H1 (cell line): ENCODE results near the gene DYNC2H1. TPM values are rescaled to one million over a fixed set of nuclear protein-coding genes. Genes with fewer than 3 reads are reported as not detected.

Experiments
- CTCF ChIA-PET: fragments of 300-600 bp; sonication (Branson Sonifier 250); formaldehyde crosslinking; loops from one replicate; lab custom pipeline; 2021; ENCODE audit not compliant: partially characterized antibody; lab: Charles Lee
- POLR2A ChIA-PET: fragments of 300-600 bp; sonication (Branson Sonifier 250); formaldehyde crosslinking; loops from one replicate; lab custom pipeline; 2021; ENCODE audit warnings: inconsistent platforms; ENCODE audit not compliant: partially characterized antibody; lab: Charles Lee
- DNase-seq, 2 experiments: peaks; one replicate each; pipeline versions ENCODE4 v3.0.0 to v3.0.0-alpha.2; 2010 to 2022; ENCODE audit warnings: low spot score in 2 of 2, low read depth in 1 of 2, mixed read lengths in 1 of 2
- FAIRE-seq: peaks from 2 replicates; lab custom pipeline; 2011; peaks lifted over from hg19 to GRCh38; lab: Jason Lieb, UNC
- H2AFZ ChIP-seq: 2 replicates; pipeline ENCODE4 v1.8.1; 2012; ENCODE audit warnings: low read length, inconsistent platforms
- H2AK5ac ChIP-seq: 2 replicates; pipeline ENCODE4 v1.6.1; 2013; ENCODE audit warnings: low read depth, low read length
- H2BK120ac ChIP-seq: replicated peaks from 2 replicates; pipeline ENCODE3; 2013; ENCODE audit warnings: low read depth, low read length, inconsistent platforms
- H2BK12ac ChIP-seq: 2 replicates; pipeline ENCODE4 v1.6.1; 2013; ENCODE audit warnings: low read depth, low read length
- H2BK15ac ChIP-seq: 2 replicates; pipeline ENCODE4 v1.6.1; 2013; ENCODE audit warnings: low read length
- H2BK20ac ChIP-seq: 2 replicates; pipeline ENCODE4 v1.6.1; 2013; ENCODE audit warnings: low read length
- H2BK5ac ChIP-seq: 2 replicates; pipeline ENCODE4 v1.6.1; 2013; ENCODE audit warnings: low read depth, low read length
- H3K14ac ChIP-seq: 2 replicates; pipeline ENCODE4 v1.6.1; 2013; ENCODE audit warnings: inconsistent platforms; ENCODE audit not compliant: insufficient read length
- H3K18ac ChIP-seq: 2 replicates; pipeline ENCODE4 v1.6.1; 2013; ENCODE audit warnings: low read length; ENCODE audit errors: extremely low read depth
- H3K23ac ChIP-seq: 2 replicates; pipeline ENCODE4 v1.6.1; 2013; ENCODE audit warnings: inconsistent platforms; ENCODE audit not compliant: insufficient read length
- H3K23me2 ChIP-seq: 2 replicates; pipeline ENCODE4 v1.6.1; 2013; ENCODE audit warnings: low read depth, low read length
- H3K27ac ChIP-seq: 2 replicates; pipeline ENCODE4 v1.6.1; 2011; ENCODE audit warnings: low read depth, low read length, inconsistent platforms
- H3K27me3 ChIP-seq, 4 experiments: replicated peaks in 1 of 4; 1 replicate in 1 of 4; 2 replicates in 3 of 4; pipeline versions ENCODE4 v1.6.1 to v1.8.1; 2011 to 2013; ENCODE audit warnings: low read length in 3 of 4, mild to moderate bottlenecking in 3 of 4, inconsistent platforms in 2 of 4, mixed read lengths in 2 of 4, moderate library complexity in 1 of 4; ENCODE audit not compliant: control insufficient read depth in 3 of 4, insufficient read depth in 3 of 4; ENCODE audit errors: extremely low read depth in 1 of 4
- H3K36me3 ChIP-seq, 4 experiments: 2 replicates each; pipeline versions ENCODE4 v1.6.1 to v1.8.1; 2011 to 2013; ENCODE audit warnings: mild to moderate bottlenecking in 4 of 4, low read length in 3 of 4, moderate library complexity in 2 of 4, control low read depth in 1 of 4, inconsistent platforms in 1 of 4; ENCODE audit not compliant: insufficient read depth in 4 of 4, control insufficient read depth in 2 of 4
- H3K4ac ChIP-seq: replicated peaks from 2 replicates; pipeline ENCODE3; 2013; ENCODE audit warnings: low read length, low read depth, mixed read lengths, inconsistent platforms; ENCODE audit not compliant: insufficient read length
- H3K4me1 ChIP-seq, 4 experiments: replicated peaks in 1 of 4; 1 replicate in 1 of 4; 2 replicates in 3 of 4; pipeline versions ENCODE4 v1.6.1 to v1.8.1; 2011 to 2013; ENCODE audit warnings: low read length in 3 of 4, inconsistent platforms in 2 of 4, mixed read lengths in 1 of 4; ENCODE audit not compliant: insufficient read depth in 4 of 4, control insufficient read depth in 3 of 4
- H3K4me2 ChIP-seq, 2 experiments: 2 replicates each; pipeline versions ENCODE4 v1.6.1 to v1.8.1; 2011 to 2013; ENCODE audit warnings: low read depth in 2 of 2, low read length in 2 of 2, control low read depth in 1 of 2, inconsistent platforms in 1 of 2, mild to moderate bottlenecking in 1 of 2; ENCODE audit not compliant: insufficient read depth in 1 of 2
- H3K4me3 ChIP-seq, 4 experiments: fragments of 200-600, 300-600 bp in 1 of 4; sonication (generic), shearing (Covaris generic), sonication (Bioruptor Twin) in 1 of 4; 2 replicates each; pipeline versions ENCODE4 v1.5.1 to v1.8.1; 2011 to 2016; ENCODE audit warnings: low read length in 4 of 4, low read depth in 3 of 4, control low read depth in 2 of 4, inconsistent platforms in 2 of 4, mild to moderate bottlenecking in 2 of 4, mixed read lengths in 1 of 4, moderate library complexity in 1 of 4; ENCODE audit not compliant: insufficient read depth in 2 of 4; ENCODE audit errors: extremely low read depth in 1 of 4
- H3K56ac ChIP-seq: replicated peaks from 2 replicates; pipeline ENCODE3; 2013; ENCODE audit warnings: low read depth, mild to moderate bottlenecking, mixed read lengths, low read length, inconsistent platforms; ENCODE audit not compliant: insufficient read length
- H3K79me1 ChIP-seq: 2 replicates; pipeline ENCODE4 v1.6.1; 2013; ENCODE audit warnings: low read depth, low read length, control low read depth
- H3K79me2 ChIP-seq, 2 experiments: 2 replicates each; pipeline versions ENCODE4 v1.6.1 to v1.8.1; 2012 to 2013; ENCODE audit warnings: low read length in 2 of 2, mild to moderate bottlenecking in 2 of 2, inconsistent platforms in 1 of 2; ENCODE audit not compliant: insufficient read depth in 2 of 2, control insufficient read depth in 1 of 2
- H3K9ac ChIP-seq, 4 experiments: replicated peaks in 1 of 4; 1 replicate in 1 of 4; 2 replicates in 3 of 4; pipeline versions ENCODE4 v1.6.1 to v1.8.1; 2011 to 2013; ENCODE audit warnings: low read depth in 3 of 4, low read length in 3 of 4, control low read depth in 2 of 4, mild to moderate bottlenecking in 2 of 4, moderate library complexity in 2 of 4, inconsistent platforms in 1 of 4; ENCODE audit errors: extremely low read depth in 1 of 4
- H3K9me3 ChIP-seq, 2 experiments: 2 replicates each; pipeline versions ENCODE4 v1.6.1 to v1.8.1; 2012 to 2013; ENCODE audit warnings: mild to moderate bottlenecking in 2 of 2, moderate library complexity in 2 of 2, control low read depth in 1 of 2, inconsistent platforms in 1 of 2, low read depth in 1 of 2, low read length in 1 of 2, mixed read lengths in 1 of 2; ENCODE audit not compliant: insufficient read depth in 2 of 2
- H4K20me1 ChIP-seq, 2 experiments: replicated peaks in 1 of 2; 2 replicates each; pipeline versions ENCODE3 to v1.8.1; 2011 to 2013; ENCODE audit warnings: inconsistent platforms in 2 of 2, low read length in 2 of 2, mild to moderate bottlenecking in 1 of 2; ENCODE audit not compliant: insufficient read depth in 2 of 2, control insufficient read depth in 1 of 2
- H4K5ac ChIP-seq: 2 replicates; pipeline ENCODE4 v1.6.1; 2013; ENCODE audit warnings: low read length, low read depth, mixed read lengths, inconsistent platforms; ENCODE audit not compliant: insufficient read length
- H4K8ac ChIP-seq: 2 replicates; pipeline ENCODE4 v1.8.0; 2013; ENCODE audit warnings: mild to moderate bottlenecking, moderate library complexity, low read length, inconsistent platforms; ENCODE audit not compliant: insufficient read depth; ENCODE audit errors: extremely low read depth
- H4K91ac ChIP-seq: replicated peaks from 2 replicates; pipeline ENCODE3; 2013; ENCODE audit warnings: low read length, mixed read lengths, inconsistent platforms; ENCODE audit not compliant: insufficient read length
- ASH2L ChIP-seq: fragments of 200-600, 300-600 bp; sonication (generic); IDR thresholded peaks from one replicate; pipeline ENCODE4 v1.7.1; 2017; ENCODE audit warnings: low read length
- BRCA1 ChIP-seq: IDR thresholded peaks from 2 replicates; pipeline ENCODE4 v1.6.1; 2012; ENCODE audit warnings: low read depth, low read length, improper control_type of control experiment
- CHD1 ChIP-seq: IDR thresholded peaks from 2 replicates; pipeline ENCODE4 v1.6.1; 2012; ENCODE audit warnings: low read depth, low read length, improper control_type of control experiment
- EZH2 ChIP-seq: fragments of 200-600 bp; sonication (generic); IDR thresholded peaks from 2 replicates; pipeline ENCODE4 v1.7.1; 2012; ENCODE audit warnings: low read depth, mild to moderate bottlenecking, moderate library complexity, low read length, inconsistent platforms; ENCODE audit not compliant: severe bottlenecking
- RFX5 ChIP-seq: IDR thresholded peaks from 2 replicates; pipeline ENCODE4 v1.6.1; 2011; ENCODE audit warnings: low read depth, low read length, improper control_type of control experiment, borderline replicate concordance
- RXRA ChIP-seq: IDR thresholded peaks from 2 replicates; pipeline ENCODE4 v1.6.1; 2011; ENCODE audit warnings: low read depth, mild to moderate bottlenecking, low read length, moderate library complexity; ENCODE audit not compliant: insufficient read depth
- SIN3A ChIP-seq, 2 experiments: IDR thresholded peaks in 1 of 2; conservative IDR thresholded peaks in 1 of 2; 2 replicates each; pipeline ENCODE4 v1.6.1; 2011 to 2012; ENCODE audit warnings: low read length in 2 of 2, improper control_type of control experiment in 1 of 2, low read depth in 1 of 2, mild to moderate bottlenecking in 1 of 2
- SIRT6 ChIP-seq: IDR thresholded peaks from one replicate; pipeline ENCODE4 v1.7.1; 2012; ENCODE audit warnings: low read length, inconsistent platforms
- SIX5 ChIP-seq: IDR thresholded peaks from 2 replicates; pipeline ENCODE4 v1.6.1; 2011; ENCODE audit warnings: mild to moderate bottlenecking, low read depth, low read length
- SP1 ChIP-seq: IDR thresholded peaks from 2 replicates; pipeline ENCODE4 v1.6.1; 2011; ENCODE audit warnings: low read depth, low read length
- SUZ12 ChIP-seq: fragments of 200-600 bp; sonication (generic); IDR thresholded peaks from 2 replicates; pipeline ENCODE4 v1.6.1; 2012; ENCODE audit warnings: mild to moderate bottlenecking, inconsistent platforms, low read length, moderate library complexity, mixed read lengths
- USF2 ChIP-seq: IDR thresholded peaks from 2 replicates; pipeline ENCODE4 v1.6.1; 2011; ENCODE audit warnings: low read length, improper control_type of control experiment
- YY1 ChIP-seq: IDR thresholded peaks from 2 replicates; pipeline ENCODE4 v1.6.1; 2011; ENCODE audit warnings: low read depth, mild to moderate bottlenecking, low read length
- WGBS, 2 experiments: shearing (Covaris generic) in 1 of 2; methylation state at CpG; one replicate each; pipeline versions ENCODE4 v1.1.6 to v1.1.7; 2013 to 2015; ENCODE audit warnings: low lambda C conversion rate in 2 of 2, mixed read lengths in 2 of 2, inconsistent platforms in 1 of 2, low coverage in 1 of 2, missing lambda C conversion rate in 1 of 2; ENCODE audit not compliant: insufficient replicate concordance in 2 of 2, insufficient coverage in 1 of 2, insufficient read length in 1 of 2; ENCODE audit errors: extremely low coverage in 1 of 2, missing lambda C conversion rate in 1 of 2; 5-methylcytosine and 5-hydroxymethylcytosine counted together
- polyA plus RNA-seq, 7 experiments: library from polyadenylated mRNA; depleted of rRNA in 3 of 7; stranded (reverse) in 5 of 7; unstranded in 2 of 7; fragments of >200 nt in 5 of 7; fragments of 200-250 nt in 2 of 7; gene quantifications; 1 replicate in 5 of 7; 2 replicates in 1 of 7; 4 replicates in 1 of 7; pipeline versions ENCODE4 v1.2.1 to v1.2.3, GENCODE V29; 2011 to 2013; ENCODE audit warnings: missing spikeins in 2 of 7, mixed read lengths in 2 of 7
- total RNA-seq: library from RNA; stranded (reverse); fragmentation: NEBNext Ultra II Directional; extraction: Animal tissue kit (Norgen Biotek cat#: 25700); gene quantifications from 2 replicates; pipeline ENCODE4 v1.2.1, GENCODE V29; 2021
- TF ChIP-seq, protein P1 (sequence below): IDR thresholded peaks from 2 replicates; pipeline ENCODE4 v1.6.1; 2012; ENCODE audit warnings: inconsistent platforms

DYNC2H1 gene
- total and polyA plus RNA-seq, 2 of the 8 experiments (the other 6 are each of a cell fraction or from before 2014, with no cell fraction given): 6.2 to 12.0 TPM

DNA sequence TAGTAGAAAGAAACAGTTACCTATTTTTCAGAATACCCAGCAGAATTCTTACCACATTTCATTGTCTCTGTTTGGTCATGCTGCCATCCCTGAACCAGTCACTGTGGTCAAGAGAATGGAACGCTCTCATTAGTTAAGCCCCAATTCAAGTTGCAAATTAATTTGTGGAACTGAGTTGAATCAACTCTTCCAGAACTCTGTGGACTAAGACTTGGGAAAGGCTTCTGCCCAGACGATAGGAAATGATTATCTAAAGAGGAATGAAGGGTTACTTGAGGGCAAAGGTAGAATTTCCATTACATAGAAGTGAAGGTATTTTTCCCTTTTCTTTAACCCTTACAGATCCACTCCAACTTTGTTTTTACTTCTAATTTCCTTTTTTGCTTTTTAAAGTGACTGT is 286.4 kb downstream of the DYNC2H1 start:
- Histone ChIP-seq H3K79me1 (no peaks in the 10 kb centered on the region), H3K14ac (no peak overlapping the region), H4K91ac (no peak overlapping the region), H3K9ac (no peak overlapping the region), H3K9me3 (peaks cover 6 to 7% of the 10 kb centered on the region in 2 experiments; a peak in 2 of 4 replicates), H2BK15ac (no peak overlapping the region), H3K56ac (no peak overlapping the region), H3K4me1 (no peaks in the 10 kb centered on the region), H3K23ac (no peak overlapping the region), H3K4me2 (no peak overlapping the region), H2BK120ac (no peak overlapping the region), H4K8ac (no peak overlapping the region), H2BK5ac (no peak overlapping the region), H2AK5ac (no peak overlapping the region), H3K27ac (no peak overlapping the region), H3K79me2 (no peaks in the 10 kb centered on the region), H3K23me2 (no peaks in the 10 kb centered on the region), H2AFZ (no peak overlapping the region), H2BK12ac (no peak overlapping the region), H4K20me1 (no peaks in the 10 kb centered on the region), H3K4me3 (no peak overlapping the region), H2BK20ac (no peak overlapping the region), H4K5ac (no peak overlapping the region), H3K18ac (no peak overlapping the region), H3K4ac (no peak overlapping the region), H3K27me3 (no peaks in the 10 kb centered on the region), H3K36me3 (no peaks in the 10 kb centered on the region)
- WGBS, 2 experiments: 88% methylated on average over 2 of the region's 2 CpGs; no CpG with 5 or more reads in 1 of the 2 experiments
- DNase-seq (no peak), FAIRE-seq (no peak)
- ChIA-PET POLR2A (no interaction called here), CTCF (interaction anchor here (0.9 kb wide), 1 partner anchor 15 kb away, joined by 3 read pairs; no protein-coding TSS in a partner anchor)
- no peak for TF ChIP-seq RFX5
- no peak for TF ChIP-seq RXRA
- TF ChIP-seq EZH2: no peak
- TF ChIP-seq SP1: no peak
- TF ChIP-seq, protein P1, sequence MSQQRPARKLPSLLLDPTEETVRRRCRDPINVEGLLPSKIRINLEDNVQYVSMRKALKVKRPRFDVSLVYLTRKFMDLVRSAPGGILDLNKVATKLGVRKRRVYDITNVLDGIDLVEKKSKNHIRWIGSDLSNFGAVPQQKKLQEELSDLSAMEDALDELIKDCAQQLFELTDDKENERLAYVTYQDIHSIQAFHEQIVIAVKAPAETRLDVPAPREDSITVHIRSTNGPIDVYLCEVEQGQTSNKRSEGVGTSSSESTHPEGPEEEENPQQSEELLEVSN: no peak
- TF ChIP-seq SIX5: no peak
- no peak for TF ChIP-seq SUZ12
- no peak for TF ChIP-seq BRCA1
- no peak for TF ChIP-seq SIRT6
- TF ChIP-seq SIN3A (conservative IDR thresholded peaks at IDR 0.05 in 1 of 2, IDR thresholded peaks at IDR 0.05 in 1 of 2; ENCODE audit: low read depth in 1 of 2, low read length in 2 of 2): no peak
- no peak for TF ChIP-seq YY1
- TF ChIP-seq ASH2L: no peak
- no peak for TF ChIP-seq CHD1
- TF ChIP-seq USF2: no peak
